K562 (cell line): ENCODE results near the gene FAM20C. TPM values are rescaled to one million over a fixed set of nuclear protein-coding genes. Genes with fewer than 3 reads are reported as not detected.

ENCODE experiments used
- ATAC-seq: fragments of 200-7000 bp; cut with Tn5 transposase; 3 replicates; pipeline ENCODE4 v1.9.1; 2020; ENCODE audit warnings: moderate library complexity
- BruUV-seq: library from RNA; stranded (reverse); fragments of 400-500 nt; replicated peaks from 2 replicates; lab custom pipeline; 2021; lab: Mats Ljungman, UMichigan
- CTCF ChIA-PET: fragments of 300-600 bp; formaldehyde crosslinking; extraction: SDS; loops from one replicate; lab custom pipeline; 2021; ENCODE audit warnings: low intra/inter-chr PET ratio; lab: Yijun Ruan, JAX
- POLR2A ChIA-PET: fragments of 300-600, 350-650 bp; sonication (Branson Sonifier 250); formaldehyde crosslinking; extraction: SDS; loops from one replicate; lab custom pipeline; 2021; ENCODE audit warnings: antibody characterized with exemption, inconsistent platforms; lab: Yijun Ruan, JAX
- DNase-seq, 4 experiments: peaks; one replicate each; pipeline versions ENCODE4 v3.0.0 to v3.0.0-alpha.2; 2011 to 2018; ENCODE audit warnings: low spot score in 3 of 4, mixed read lengths in 3 of 4; ENCODE audit errors: extremely low read depth in 1 of 4
- FAIRE-seq: peaks from 2 replicates; lab custom pipeline; 2011; peaks lifted over from hg19 to GRCh38; lab: Jason Lieb, UNC
- H2AFZ ChIP-seq: 2 replicates; pipeline ENCODE4 v1.6.0; 2011; ENCODE audit warnings: low read depth, low read length, control low read depth, inconsistent platforms
- H3K27ac ChIP-seq: fragments of 200-600 bp; 3 replicates; pipeline ENCODE4 v1.8.0; 2011; ENCODE audit warnings: low read depth, mild to moderate bottlenecking, control low read depth, inconsistent platforms, low read length, moderate library complexity, mixed read lengths; ENCODE audit errors: extremely low read depth
- H3K27me3 ChIP-seq, 2 experiments: fragments of 300-600 bp in 1 of 2; 2 replicates in 1 of 2; 3 replicates in 1 of 2; pipeline versions ENCODE4 v1.6.0 to v1.8.0; 2011; ENCODE audit warnings: inconsistent platforms in 2 of 2, low read length in 2 of 2, mild to moderate bottlenecking in 1 of 2, mixed read lengths in 1 of 2, moderate library complexity in 1 of 2; ENCODE audit not compliant: control insufficient read depth in 2 of 2, insufficient read depth in 2 of 2
- H3K36me3 ChIP-seq: fragments of 300-600 bp; 3 replicates; pipeline ENCODE4 v1.8.0; 2011; ENCODE audit warnings: mild to moderate bottlenecking, low read length, inconsistent platforms; ENCODE audit not compliant: control insufficient read depth, insufficient read depth
- H3K4me1 ChIP-seq, 2 experiments: fragments of 200-600 bp in 1 of 2; replicated peaks in 1 of 2; 2 replicates in 1 of 2; 3 replicates in 1 of 2; pipeline versions ENCODE4 v1.5.1 to v1.8.0; 2011; ENCODE audit warnings: inconsistent platforms in 2 of 2, low read length in 2 of 2, mild to moderate bottlenecking in 1 of 2, mixed read lengths in 1 of 2, moderate library complexity in 1 of 2; ENCODE audit not compliant: control insufficient read depth in 2 of 2, insufficient read depth in 2 of 2
- H3K4me2 ChIP-seq: 2 replicates; pipeline ENCODE4 v1.6.1; 2011; ENCODE audit warnings: low read length, control low read depth, inconsistent platforms, mixed read lengths; ENCODE audit not compliant: insufficient read depth
- H3K4me3 ChIP-seq: fragments of 200-600 bp; sonication (generic), shearing (Covaris generic); 2 replicates; pipeline ENCODE4 v1.5.1; 2016; ENCODE audit warnings: control low read depth, inconsistent platforms
- H3K79me2 ChIP-seq: fragments of 200-600 bp; 3 replicates; pipeline ENCODE4 v1.8.0; 2011; ENCODE audit warnings: low read length, inconsistent platforms; ENCODE audit not compliant: control insufficient read depth, insufficient read depth
- H3K9ac ChIP-seq, 2 experiments: 2 replicates each; pipeline versions ENCODE4 v1.6.0 to v1.6.1; 2011; ENCODE audit warnings: low read depth in 2 of 2, low read length in 2 of 2, control low read depth in 1 of 2, inconsistent platforms in 1 of 2, mild to moderate bottlenecking in 1 of 2, mixed read lengths in 1 of 2; ENCODE audit not compliant: insufficient read depth in 1 of 2
- H3K9me1 ChIP-seq: one replicate; pipeline ENCODE4 v1.6.0; 2011; ENCODE audit warnings: inconsistent platforms, mild to moderate bottlenecking, low read length, moderate library complexity; ENCODE audit not compliant: control insufficient read depth, insufficient read depth
- H3K9me3 ChIP-seq: replicated peaks from 2 replicates; pipeline ENCODE4 v1.5.1; 2011; ENCODE audit warnings: low read depth, low read length, inconsistent platforms; ENCODE audit not compliant: control insufficient read depth, insufficient read depth
- H4K20me1 ChIP-seq: replicated peaks from 2 replicates; pipeline ENCODE4 v1.6.1; 2011; ENCODE audit warnings: low read length, inconsistent platforms, mixed read lengths; ENCODE audit not compliant: control insufficient read depth, insufficient read depth
- FOXJ2 ChIP-seq: fragments of 200-800 bp; sonication (Bioruptor generic); IDR thresholded peaks from 2 replicates; pipeline ENCODE4 v1.6.1; 2016; ENCODE audit warnings: missing genetic modification characterization, missing compliant biosample characterization
- HNRNPL ChIP-seq: fragments of 200-400 bp; formaldehyde crosslinking; IDR thresholded peaks from 2 replicates; pipeline ENCODE4 v1.6.1; 2017; ENCODE audit warnings: low read depth, mild to moderate bottlenecking, low read length
- KAT7 ChIP-seq: sonication (generic); formaldehyde crosslinking; IDR thresholded peaks from 2 replicates; pipeline ENCODE4 v1.8.0; 2022; ENCODE audit warnings: missing genetic modification reagents, mild to moderate bottlenecking, borderline replicate concordance
- MIER1 ChIP-seq: fragments of 450-650 bp; IDR thresholded peaks from 2 replicates; pipeline ENCODE4 v1.6.1; 2016; ENCODE audit warnings: antibody characterized with exemption, mild to moderate bottlenecking, low read depth
- PBX2 ChIP-seq, 2 experiments: IDR thresholded peaks in 1 of 2; conservative IDR thresholded peaks in 1 of 2; 2 replicates each; pipeline ENCODE4 v1.6.1; 2016; ENCODE audit warnings: low read depth in 2 of 2, mild to moderate bottlenecking in 1 of 2, missing compliant biosample characterization in 1 of 2, missing genetic modification characterization in 1 of 2, moderate library complexity in 1 of 2
- RB1 ChIP-seq: fragments of 450-650 bp; IDR thresholded peaks from 2 replicates; pipeline ENCODE4 v1.6.1; 2017; ENCODE audit warnings: low read depth, mild to moderate bottlenecking
- TFAM ChIP-seq: fragments of 250-450 bp; sonication (Bioruptor Pico); conservative IDR thresholded peaks from 2 replicates; pipeline ENCODE4 v1.5.0; 2021; ENCODE audit warnings: mild to moderate bottlenecking, moderate library complexity
- TRIM24 ChIP-seq, 2 experiments: fragments of 450-650 bp; IDR thresholded peaks; 2 replicates each; pipeline ENCODE4 v1.6.1; 2016
- U2AF1 ChIP-seq: fragments of 200-400 bp; formaldehyde crosslinking; optimal IDR thresholded peaks from 2 replicates; pipeline ENCODE3; 2017; ENCODE audit warnings: mild to moderate bottlenecking, low read depth, low read length, moderate library complexity
- ZBTB34 ChIP-seq: fragments of 250-450 bp; sonication (Bioruptor Pico); IDR thresholded peaks from 2 replicates; pipeline ENCODE4 v1.8.0; 2021; ENCODE audit warnings: mild to moderate bottlenecking, moderate library complexity
- ZBTB7A ChIP-seq: IDR thresholded peaks from 2 replicates; pipeline ENCODE4 v1.6.1; 2011; ENCODE audit warnings: low read depth, mild to moderate bottlenecking, low read length, moderate library complexity, borderline replicate concordance; ENCODE audit not compliant: control insufficient read depth
- ZNF212 ChIP-seq: fragments of 450-650 bp; formaldehyde crosslinking; IDR thresholded peaks from 2 replicates; pipeline ENCODE4 v1.4.0; 2020; ENCODE audit warnings: mild to moderate bottlenecking
- ZNF695 ChIP-seq: fragments of 450-650 bp; formaldehyde crosslinking; IDR thresholded peaks from 2 replicates; pipeline ENCODE4 v1.4.0; 2020; ENCODE audit warnings: mild to moderate bottlenecking, moderate library complexity
- WGBS: fragments of 100-300 bp; shearing (Covaris generic); methylation state at CpG from one replicate; pipeline ENCODE4 v1.1.6; 2016; ENCODE audit warnings: low coverage, mixed read lengths; ENCODE audit not compliant: insufficient coverage; ENCODE audit errors: missing lambda C conversion rate; 5-methylcytosine and 5-hydroxymethylcytosine counted together
- in situ Hi-C: fragments of 300-500 bp; cut with MboI; formaldehyde crosslinking; loops from 4 replicates; pipeline ENCODE4 v1.15.0; 2018; ENCODE audit warnings: inconsistent platforms, mixed read lengths
- intact Hi-C: fragments of 100-400 bp; cut with micrococcal nuclease; formaldehyde crosslinking; loops from 2 replicates; pipeline ENCODE4 v1.14.2; 2022
- polyA plus RNA-seq, 8 experiments: library from polyadenylated mRNA; depleted of rRNA in 4 of 8; stranded (reverse) in 5 of 8; unstranded in 3 of 8; fragments of >200 nt; fragmentation: Nextera tagmentation in 2 of 8; fragmentation: Illumina TruSeq in 1 of 8; extraction: Ambion mirVana in 2 of 8; extraction: Trizol in 1 of 8; gene quantifications; 2 replicates each; pipeline versions ENCODE4 v1.2.1 to v1.2.3, GENCODE V29; 2011 to 2014; ENCODE audit warnings: inconsistent platforms in 1 of 8, missing spikeins in 1 of 8
- total RNA-seq, 7 experiments: library from RNA; depleted of rRNA in 6 of 7; stranded (reverse); fragments of >200 nt in 6 of 7; fragmentation: Illumina TruSeq in 2 of 7; extraction: Trizol in 2 of 7; gene quantifications; 2 replicates each; pipeline versions ENCODE4 v1.2.1 to v1.2.3, GENCODE V29; 2011 to 2021; ENCODE audit warnings: low replicate concordance in 1 of 7

FAM20C gene
- total and polyA plus RNA-seq, 9 of the 15 experiments (the other 6 are each of a cell fraction or from before 2014, with no cell fraction given), result 0.09 TPM; not detected in 8

- in situ Hi-C loops, result no loop called here
- ChIA-PET POLR2A (interaction anchor here (1.5 kb wide), 1 partner anchor 9 kb away, joined by 3 read pairs; no protein-coding TSS in a partner anchor), CTCF (no interaction called here)
- Histone ChIP-seq H3K36me3 (no peaks in the 10 kb centered on the region), H3K9me3 (no peaks in the 10 kb centered on the region), H3K27me3 (peaks cover 74 to 92% of the 10 kb centered on the region in 2 experiments), H3K27ac (no peak overlapping the region), H4K20me1 (peaks cover 27% of the 10 kb centered on the region; the same call in 1 of the 2 replicates), H3K4me3 (no peak overlapping the region), H2AFZ (no peak overlapping the region), H3K9me1 (peaks cover 6% of the 10 kb centered on the region), H3K79me2 (no peaks in the 10 kb centered on the region), H3K4me2 (no peak overlapping the region), H3K9ac (no peak overlapping the region), H3K4me1 (peaks cover 0 to 11% of the 10 kb centered on the region in 2 experiments; a peak in 1 of 5 replicates)
- ATAC-seq (no peak), DNase-seq (no peak), FAIRE-seq (no peak)
- BruUV-seq, result no TSS peak
- intact Hi-C loops, result no loop called here
- under 1% methylated on average over 16 of the region's 18 CpGs for WGBS
- TF ChIP-seq ZNF212 (CRISPR knock-in tag), result no peak
- no peak for TF ChIP-seq RB1
- no peak for TF ChIP-seq KAT7
- TF ChIP-seq FOXJ2, result no peak
- TF ChIP-seq PBX2 (CRISPR knock-in tag; IDR thresholded peaks at IDR 0.05; ENCODE audit: low read depth), result no peak
- TF ChIP-seq PBX2 (tag; conservative IDR thresholded peaks at IDR 0.05; ENCODE audit: low read depth), result no peak
- TF ChIP-seq ZBTB7A, result no peak
- no peak for TF ChIP-seq MIER1
- TF ChIP-seq HNRNPL, result no peak
- no peak for TF ChIP-seq U2AF1
- TF ChIP-seq ZBTB34 (CRISPR knock-in tag), result no peak
- TF ChIP-seq TRIM24 (IDR thresholded peaks at IDR 0.05), result no peak
- TF ChIP-seq ZNF695, result no peak
- TF ChIP-seq TFAM (CRISPR knock-in tag), result no peak
These were observed 25.9 kb upstream of the FAM20C start for GRCh38 chr7:166338-167060.
